Fibroblast of peridontal ligament (primary cell): ENCODE measurements around the gene RPIA.
A peak's percentile ranks its signal among the peaks of the same experiment; 100 is the strongest.

Source experiments
- DNase-seq: peaks from one replicate; pipeline ENCODE4 v3.0.0-alpha.2; 2010; ENCODE audit errors: extremely low read depth

Gene RPIA

DNA sequence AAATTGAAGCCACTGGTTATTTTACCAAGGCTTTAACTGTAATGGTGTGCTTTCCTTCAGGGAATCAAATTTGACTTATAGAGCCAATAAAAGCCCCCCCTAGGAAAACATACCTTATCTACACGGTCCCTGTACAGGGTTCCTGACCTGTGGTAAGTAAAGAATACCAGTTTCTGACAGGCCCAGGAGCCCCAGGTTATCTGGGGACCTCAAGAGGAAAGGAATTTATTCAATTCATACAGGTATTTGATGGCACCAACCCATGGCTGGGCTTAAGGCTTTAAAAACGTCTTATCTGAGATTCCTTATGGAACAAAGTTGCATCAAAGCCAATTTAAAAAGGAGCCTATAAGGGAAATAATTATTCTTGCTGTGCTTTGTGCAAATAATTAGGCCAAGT lies 7.0 kb upstream of the RPIA start:
- no peak for DNase-seq

GRCh38 chr2:88686320-88686719 lies 5.2 kb upstream of the RPIA start:
- DNase-seq, result no peak

- no peak for DNase-seq
Measured at GRCh38 chr2:88687384-88687783, 4.1 kb upstream of the RPIA start.

- no peak for DNase-seq
Measured at GRCh38 chr2:88690591-88691338, 708 bp upstream of the RPIA start.

- peak; percentile 18 for DNase-seq
Measured at GRCh38 chr2:88692187-88692586, 714 bp downstream of the RPIA start.

DNA sequence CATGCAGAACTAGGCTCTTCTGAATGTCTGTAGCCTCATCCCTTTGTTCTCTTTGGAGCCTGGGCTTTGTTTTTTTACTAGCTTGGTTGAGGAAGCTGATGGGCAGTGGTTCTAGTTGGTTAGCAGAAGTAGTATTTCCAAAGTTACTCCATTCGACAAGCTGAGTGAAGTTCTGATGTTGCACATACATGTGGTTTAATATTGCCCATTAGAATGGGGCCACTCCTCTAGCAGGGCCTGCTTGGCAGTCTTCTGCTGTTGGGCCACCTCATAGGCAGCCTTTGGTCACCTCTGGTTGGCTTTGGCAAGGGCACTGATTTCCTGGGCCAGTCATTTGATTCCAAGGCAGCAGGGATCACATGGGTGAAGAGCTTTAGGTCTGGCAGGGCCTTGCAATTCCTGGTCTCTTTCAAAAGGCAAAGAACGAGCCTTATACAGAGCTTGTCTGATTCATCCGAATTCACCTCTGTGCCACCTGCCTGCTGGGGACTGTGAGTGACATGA lies 2.5 kb downstream of the RPIA start:
- DNase-seq, result no peak

GRCh38 chr2:88696611-88697010 lies 5.1 kb downstream of the RPIA start:
- no peak for DNase-seq

DNA sequence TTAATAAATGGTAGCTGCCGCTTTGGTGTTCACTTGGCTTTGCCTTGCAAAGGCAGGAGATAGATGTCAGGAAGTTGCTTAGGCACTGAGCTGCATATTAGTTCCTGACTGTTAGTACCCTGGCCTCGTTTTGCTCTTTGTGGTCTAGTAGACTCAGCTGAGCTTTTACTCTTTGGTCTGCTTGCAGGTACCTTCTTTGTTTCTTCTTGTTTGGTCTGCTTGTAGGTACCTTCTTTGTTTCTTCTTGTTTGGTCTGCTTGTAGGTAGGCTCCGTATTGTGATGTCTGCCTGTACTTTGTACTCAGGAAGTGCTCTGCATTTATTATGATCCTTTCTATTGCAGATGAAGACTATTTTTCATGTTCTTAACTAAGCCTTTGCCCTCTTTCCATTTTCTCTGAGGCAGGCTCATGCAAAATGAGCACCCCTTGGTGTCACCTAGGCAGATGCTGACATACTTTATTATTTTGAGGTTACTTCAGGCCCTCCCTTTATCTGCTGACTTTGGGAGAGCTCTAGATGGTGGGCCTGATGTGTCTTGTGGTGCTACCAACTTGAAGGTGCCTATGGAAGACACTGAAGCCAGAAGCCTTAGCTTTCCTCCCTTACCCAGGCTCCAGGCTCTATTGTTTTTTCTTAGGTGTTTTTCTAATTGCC lies 6.0 kb downstream of the RPIA start:
- no peak for DNase-seq

DNA sequence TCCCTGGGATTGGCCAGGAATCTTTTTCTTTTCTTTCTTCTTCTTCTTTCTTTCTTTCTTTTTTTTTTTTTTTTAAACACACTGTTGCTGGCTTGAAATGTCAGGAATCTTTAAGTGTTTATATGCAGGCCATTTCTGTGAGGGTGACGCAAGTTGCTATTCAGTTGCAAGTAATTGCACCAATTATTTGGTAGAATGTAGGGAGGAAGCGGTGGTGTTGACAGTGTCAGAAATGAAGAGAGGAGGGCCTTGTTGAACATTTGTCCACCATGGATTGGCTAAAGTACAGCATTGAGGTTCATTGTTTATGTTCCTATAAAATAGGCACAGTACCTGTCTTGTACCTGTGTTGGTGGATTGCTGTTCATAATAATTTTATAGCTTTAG lies 6.5 kb downstream of the RPIA start:
- DNase-seq, result peak; percentile 34

GRCh38 chr2:88698498-88699233 lies 7.2 kb downstream of the RPIA start:
- no peak for DNase-seq

DNA sequence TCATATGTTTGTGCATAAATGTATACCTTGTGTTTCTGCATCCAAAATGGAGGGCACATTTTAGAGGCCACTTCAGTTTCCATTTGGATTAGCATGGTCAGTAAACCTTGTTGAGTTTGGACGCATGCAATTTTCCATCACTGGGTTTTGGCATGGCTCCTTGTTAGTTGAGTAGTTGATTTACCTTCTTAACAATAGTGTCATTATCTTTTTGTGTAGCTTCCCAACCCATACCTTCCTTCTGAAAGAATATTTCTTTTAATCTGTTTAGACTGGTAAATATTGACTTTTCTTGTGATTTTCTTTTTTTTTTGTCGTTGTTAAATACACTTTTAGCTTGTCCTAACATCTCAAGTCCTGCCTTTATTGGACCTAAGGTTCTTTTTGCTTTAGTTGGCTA lies 15.5 kb downstream of the RPIA start:
- DNase-seq, result no peak

GRCh38 chr2:88709181-88709631 lies 17.7 kb downstream of the RPIA start:
- DNase-seq, result peak; percentile 21

- DNase-seq, result no peak
Measured at GRCh38 chr2:88711289-88711688, 19.8 kb downstream of the RPIA start.

DNA sequence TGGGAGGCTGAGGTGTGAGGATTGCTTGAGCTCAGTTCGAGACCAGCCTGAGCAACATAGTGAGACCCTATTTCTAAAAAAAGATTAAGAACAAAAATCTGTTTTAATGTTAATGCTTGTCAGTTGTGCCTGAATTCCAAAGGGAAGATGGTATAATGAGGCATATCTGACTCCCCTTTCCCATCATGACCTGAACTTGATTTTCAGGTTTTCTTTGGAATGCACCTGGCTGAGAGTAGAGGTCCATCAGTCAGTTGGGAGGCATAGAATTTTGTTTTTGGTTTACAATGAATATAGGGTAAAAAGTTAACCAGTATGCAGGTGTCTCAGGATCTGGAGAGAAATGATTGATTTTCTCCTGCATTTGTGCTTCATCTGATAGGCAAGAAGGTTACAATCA lies 20.4 kb downstream of the RPIA start:
- no peak for DNase-seq

DNA sequence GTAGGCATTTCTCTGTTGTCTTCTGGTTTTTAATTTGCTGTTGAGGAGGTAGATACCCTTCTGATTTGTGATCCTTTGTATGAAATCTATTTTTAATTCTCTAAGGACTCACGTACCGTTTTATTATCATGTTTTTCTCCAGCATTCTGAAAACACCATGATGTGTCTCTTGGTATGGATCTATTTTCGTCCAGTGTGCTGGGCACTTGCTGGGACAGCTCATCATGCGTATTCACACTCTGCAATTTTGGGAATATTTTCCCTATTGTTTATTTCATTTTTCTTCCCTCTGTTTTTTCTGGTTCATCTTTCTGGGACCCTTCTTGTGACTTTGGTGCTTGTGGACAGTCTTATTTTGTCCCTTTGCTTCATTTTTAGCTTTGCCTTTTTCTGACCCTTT lies 21.9 kb downstream of the RPIA start:
- no peak for DNase-seq

- no peak for DNase-seq
Measured at GRCh38 chr2:88714667-88715066, 23.2 kb downstream of the RPIA start.

- DNase-seq, result no peak
Measured at GRCh38 chr2:88720399-88720798, 28.9 kb downstream of the RPIA start.

DNA sequence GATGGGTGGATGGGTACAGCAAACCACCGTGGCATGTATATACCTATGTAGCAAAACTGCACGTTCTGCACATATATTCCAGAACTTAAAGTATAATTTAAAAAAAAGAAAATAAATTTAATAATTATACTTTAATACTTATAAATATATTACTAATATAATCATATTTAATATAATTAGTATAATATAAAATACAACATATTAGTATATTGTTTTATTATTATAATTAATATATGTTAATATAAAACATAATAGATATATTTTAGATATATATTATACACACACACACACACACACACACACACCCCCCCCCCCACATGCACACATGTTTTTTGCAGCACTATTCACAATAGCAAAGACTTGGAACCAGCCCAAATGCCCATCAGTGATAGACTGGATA lies 29.8 kb downstream of the RPIA start:
- DNase-seq, result no peak

DNA sequence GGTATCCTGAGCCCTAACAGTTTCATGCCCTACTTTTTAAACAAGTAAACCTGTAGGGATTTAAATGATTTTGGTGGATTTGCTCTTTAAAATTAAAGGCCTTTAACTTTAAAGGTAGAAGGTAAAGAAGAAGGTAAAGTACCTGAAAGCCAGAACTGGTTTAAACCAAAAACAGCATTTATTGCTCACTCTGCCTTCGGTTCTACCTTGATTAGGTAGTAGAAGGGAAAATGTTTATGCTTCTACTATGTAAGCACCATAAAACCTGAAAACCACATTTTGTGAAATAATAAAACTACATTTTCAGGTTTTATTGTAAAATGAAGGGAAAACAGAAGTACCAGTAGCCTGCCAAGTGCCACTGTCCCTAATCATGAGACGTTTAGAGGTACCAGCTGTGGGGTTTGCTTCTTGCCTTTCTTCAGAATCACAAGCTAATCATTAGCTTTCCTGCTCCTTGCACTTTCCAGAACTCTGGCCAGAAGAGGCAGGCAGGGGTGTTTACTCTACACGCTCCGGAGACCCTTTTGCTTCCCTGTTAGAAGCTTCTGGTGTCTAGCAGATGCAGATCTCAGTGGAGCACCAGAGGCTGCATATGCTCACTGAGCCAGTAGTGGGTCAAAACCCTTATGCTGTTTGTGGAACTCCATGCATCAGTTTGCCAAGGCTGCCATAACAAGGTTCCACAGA lies 33.3 kb downstream of the RPIA start:
- no peak for DNase-seq

DNA sequence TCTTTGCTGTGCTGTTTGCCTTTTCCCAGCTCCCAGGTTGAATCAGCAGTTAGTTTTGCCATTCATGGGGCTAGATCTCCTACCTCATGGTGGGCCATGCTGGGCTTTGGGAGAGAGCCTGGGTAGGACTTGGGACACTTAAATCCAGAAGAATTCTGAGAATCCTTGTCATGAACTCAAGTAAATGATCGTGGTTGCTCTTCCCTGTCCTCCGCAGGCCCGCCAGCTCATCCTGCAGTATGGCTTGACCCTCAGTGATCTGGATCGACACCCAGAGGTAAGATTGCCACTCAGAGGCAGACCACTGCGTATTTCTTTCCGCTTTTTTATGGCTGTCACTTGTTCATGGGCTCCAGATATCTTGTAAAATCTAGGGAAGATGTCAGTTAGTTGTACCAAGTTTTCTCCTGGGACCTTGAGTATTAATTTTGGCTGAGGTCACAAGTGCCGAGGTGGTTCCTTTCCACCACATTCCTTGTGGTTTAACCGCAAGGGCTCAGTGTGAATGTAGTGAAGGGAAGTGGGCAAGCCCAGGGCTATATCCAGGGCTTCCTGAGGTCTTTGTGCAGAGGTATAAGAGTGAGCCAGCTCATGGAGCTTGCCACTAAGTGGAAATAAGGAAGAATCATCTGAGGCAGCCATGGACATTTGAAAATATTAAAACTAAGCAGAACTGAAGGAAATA lies 37.7 kb downstream of the RPIA start:
- no peak for DNase-seq

GRCh38 chr2:88733155-88733902 lies 41.9 kb downstream of the RPIA start:
- DNase-seq, result no peak
